Hepatocyte (in vitro differentiated cells): ENCODE results near the gene TNFRSF4. TPM values are rescaled to one million over a fixed set of nuclear protein-coding genes. Genes with fewer than 3 reads are reported as not detected.

Experiments used
- DNase-seq: peaks from one replicate; pipeline ENCODE4 v3.0.0-alpha.2; 2016; ENCODE audit warnings: low spot score
- H2AFZ ChIP-seq: fragments of 200-600 bp; sonication (generic); 2 replicates; pipeline ENCODE4 v1.6.0; 2016; ENCODE audit warnings: antibody characterized with exemption, mild to moderate bottlenecking
- H3K27ac ChIP-seq: fragments of 200-600 bp; sonication (generic); 2 replicates; pipeline ENCODE4 v1.5.1; 2016; ENCODE audit warnings: mild to moderate bottlenecking
- H3K27me3 ChIP-seq: fragments of 200-600 bp; sonication (generic); 2 replicates; pipeline ENCODE4 v1.6.1; 2016
- H3K36me3 ChIP-seq: fragments of 200-600 bp; sonication (generic); replicated peaks from 2 replicates; pipeline ENCODE4 v1.5.1; 2016; ENCODE audit warnings: low read depth; ENCODE audit not compliant: insufficient read depth
- H3K4me1 ChIP-seq: fragments of 200-600 bp; sonication (generic); 2 replicates; pipeline ENCODE4 v1.5.1; 2016; ENCODE audit warnings: mild to moderate bottlenecking, moderate library complexity; ENCODE audit not compliant: insufficient read depth
- H3K4me2 ChIP-seq: fragments of 200-600 bp; sonication (generic); 2 replicates; pipeline ENCODE4 v1.6.0; 2016
- H3K4me3 ChIP-seq: fragments of 200-600 bp; sonication (generic); 2 replicates; pipeline ENCODE4 v1.5.1; 2016; ENCODE audit warnings: mild to moderate bottlenecking
- H3K79me2 ChIP-seq: fragments of 200-600 bp; sonication (generic); 2 replicates; pipeline ENCODE4 v1.6.0; 2017; ENCODE audit warnings: mild to moderate bottlenecking
- H3K9me2 ChIP-seq: fragments of 200-600 bp; sonication (generic); replicated peaks from 2 replicates; pipeline ENCODE4 v1.6.0; 2017; ENCODE audit warnings: mild to moderate bottlenecking; ENCODE audit not compliant: insufficient read depth
- H3K9me3 ChIP-seq: fragments of 200-600 bp; sonication (generic); 2 replicates; pipeline ENCODE4 v1.5.1; 2016; ENCODE audit warnings: low read depth, mild to moderate bottlenecking
- H4K20me1 ChIP-seq: fragments of 200-600 bp; sonication (generic); 2 replicates; pipeline ENCODE4 v1.6.0; 2016; ENCODE audit warnings: mild to moderate bottlenecking; ENCODE audit not compliant: insufficient read depth, poor library complexity, severe bottlenecking
- EZH2 ChIP-seq: fragments of 200-600 bp; sonication (generic); IDR thresholded peaks from 2 replicates; pipeline ENCODE4 v1.6.1; 2016; ENCODE audit warnings: antibody characterized with exemption, mild to moderate bottlenecking, borderline replicate concordance
- EZH2phosphoT487 ChIP-seq: fragments of 200-600 bp; sonication (generic); IDR thresholded peaks from one replicate; pipeline ENCODE4 v1.6.1; 2018; ENCODE audit warnings: antibody characterized with exemption, mild to moderate bottlenecking, low read depth, moderate library complexity; ENCODE audit not compliant: unreplicated experiment, severe bottlenecking
- WGBS: methylation state at CpG from one replicate; pipeline ENCODE4 v1.1.6; 2016; ENCODE audit warnings: low lambda C conversion rate; ENCODE audit errors: missing lambda C conversion rate; 5-methylcytosine and 5-hydroxymethylcytosine counted together
- polyA plus RNA-seq: library from polyadenylated mRNA; unstranded; fragments of >200 nt; fragmentation: Nextera tagmentation; extraction: Ambion mirVana; gene quantifications from 2 replicates; pipeline ENCODE4 v1.2.1, GENCODE V29; 2016
- total RNA-seq: library from RNA; depleted of rRNA; stranded (reverse); fragments of >200 nt; gene quantifications from 2 replicates; pipeline ENCODE4 v1.2.3, GENCODE V29; 2014
- TF ChIP-seq, protein P1 (sequence below): fragments of 200-600 bp; sonication (generic); IDR thresholded peaks from 2 replicates; pipeline ENCODE4 v1.5.1; 2016; ENCODE audit warnings: antibody characterized with exemption, mild to moderate bottlenecking; ENCODE audit not compliant: poor library complexity

The TNFRSF4 gene
- total and polyA plus RNA-seq, 2 experiments from 2014 or later: not detected

DNA sequence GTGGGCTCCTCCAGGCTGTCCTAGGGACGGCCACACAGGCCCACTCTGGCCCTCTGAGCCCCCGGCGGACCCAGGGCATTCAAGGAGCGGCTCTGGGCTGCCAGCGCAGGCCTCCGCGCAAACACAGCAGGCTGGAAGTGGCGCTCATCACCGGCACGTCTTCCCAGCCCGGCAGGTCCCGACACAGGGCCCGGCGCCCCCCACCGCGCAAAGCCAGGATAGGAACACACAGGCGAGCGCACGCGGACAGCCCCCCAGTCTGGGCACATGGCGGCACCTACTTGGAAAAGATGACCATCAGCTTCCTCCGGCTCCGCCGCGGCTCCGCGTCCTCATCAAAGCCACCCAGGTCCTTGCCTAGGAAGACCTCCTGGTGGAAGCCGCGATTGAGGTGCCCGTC is 14.2 kb upstream of the TNFRSF4 start:
- Histone ChIP-seq H3K9me3 (no peaks in the 10 kb centered on the region), H4K20me1 (peaks cover 44% of the 10 kb centered on the region), H3K4me3 (no peak overlapping the region), H3K79me2 (peaks cover 69% of the 10 kb centered on the region), H2AFZ (no peak overlapping the region), H3K27me3 (no peaks in the 10 kb centered on the region), H3K4me2 (no peak overlapping the region), H3K4me1 (peaks cover 18% of the 10 kb centered on the region), H3K36me3 (no peaks in the 10 kb centered on the region), H3K9me2 (no peaks in the 10 kb centered on the region), H3K27ac (no peak overlapping the region)
- WGBS: 96% methylated on average over 30 of the region's 30 CpGs
- TF ChIP-seq EZH2 (no peak), EZH2phosphoT487 (no peak)
- TF ChIP-seq, protein P1, sequence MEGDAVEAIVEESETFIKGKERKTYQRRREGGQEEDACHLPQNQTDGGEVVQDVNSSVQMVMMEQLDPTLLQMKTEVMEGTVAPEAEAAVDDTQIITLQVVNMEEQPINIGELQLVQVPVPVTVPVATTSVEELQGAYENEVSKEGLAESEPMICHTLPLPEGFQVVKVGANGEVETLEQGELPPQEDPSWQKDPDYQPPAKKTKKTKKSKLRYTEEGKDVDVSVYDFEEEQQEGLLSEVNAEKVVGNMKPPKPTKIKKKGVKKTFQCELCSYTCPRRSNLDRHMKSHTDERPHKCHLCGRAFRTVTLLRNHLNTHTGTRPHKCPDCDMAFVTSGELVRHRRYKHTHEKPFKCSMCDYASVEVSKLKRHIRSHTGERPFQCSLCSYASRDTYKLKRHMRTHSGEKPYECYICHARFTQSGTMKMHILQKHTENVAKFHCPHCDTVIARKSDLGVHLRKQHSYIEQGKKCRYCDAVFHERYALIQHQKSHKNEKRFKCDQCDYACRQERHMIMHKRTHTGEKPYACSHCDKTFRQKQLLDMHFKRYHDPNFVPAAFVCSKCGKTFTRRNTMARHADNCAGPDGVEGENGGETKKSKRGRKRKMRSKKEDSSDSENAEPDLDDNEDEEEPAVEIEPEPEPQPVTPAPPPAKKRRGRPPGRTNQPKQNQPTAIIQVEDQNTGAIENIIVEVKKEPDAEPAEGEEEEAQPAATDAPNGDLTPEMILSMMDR: no peak
- no peak for DNase-seq

DNA sequence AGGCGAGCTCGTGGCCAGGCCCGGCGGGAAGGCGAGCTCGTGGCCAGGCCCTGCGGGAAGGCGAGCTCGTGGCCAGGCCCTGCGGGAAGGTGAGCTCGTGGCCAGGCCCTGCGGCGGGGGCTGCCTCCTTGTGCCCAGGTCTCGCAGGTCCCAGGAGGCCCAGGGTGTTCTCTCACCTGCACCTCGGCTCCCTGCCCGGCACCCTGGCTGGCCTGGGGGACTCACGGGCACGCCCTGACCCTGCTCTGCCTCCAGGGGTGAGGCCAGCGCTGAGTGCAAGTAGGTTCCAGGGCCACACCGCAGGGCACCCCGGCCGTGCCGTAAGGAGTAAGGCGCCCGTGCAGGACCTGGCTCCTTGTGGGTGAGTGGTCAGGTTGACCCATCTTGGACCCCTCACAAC is 13.4 kb upstream of the TNFRSF4 start:
- DNase-seq: no peak
- Histone ChIP-seq H3K27ac (no peak overlapping the region), H3K36me3 (no peaks in the 10 kb centered on the region), H3K4me1 (peaks cover 12% of the 10 kb centered on the region), H3K9me2 (no peaks in the 10 kb centered on the region), H3K4me3 (no peak overlapping the region), H4K20me1 (peaks cover 44% of the 10 kb centered on the region), H2AFZ (no peak overlapping the region), H3K9me3 (no peaks in the 10 kb centered on the region), H3K27me3 (no peaks in the 10 kb centered on the region), H3K79me2 (peaks cover 64% of the 10 kb centered on the region), H3K4me2 (no peak overlapping the region)
- TF ChIP-seq EZH2phosphoT487 (no peak), EZH2 (no peak)
- TF ChIP-seq, protein P1: no peak
- 97% methylated on average over 25 of the region's 25 CpGs for WGBS

DNA sequence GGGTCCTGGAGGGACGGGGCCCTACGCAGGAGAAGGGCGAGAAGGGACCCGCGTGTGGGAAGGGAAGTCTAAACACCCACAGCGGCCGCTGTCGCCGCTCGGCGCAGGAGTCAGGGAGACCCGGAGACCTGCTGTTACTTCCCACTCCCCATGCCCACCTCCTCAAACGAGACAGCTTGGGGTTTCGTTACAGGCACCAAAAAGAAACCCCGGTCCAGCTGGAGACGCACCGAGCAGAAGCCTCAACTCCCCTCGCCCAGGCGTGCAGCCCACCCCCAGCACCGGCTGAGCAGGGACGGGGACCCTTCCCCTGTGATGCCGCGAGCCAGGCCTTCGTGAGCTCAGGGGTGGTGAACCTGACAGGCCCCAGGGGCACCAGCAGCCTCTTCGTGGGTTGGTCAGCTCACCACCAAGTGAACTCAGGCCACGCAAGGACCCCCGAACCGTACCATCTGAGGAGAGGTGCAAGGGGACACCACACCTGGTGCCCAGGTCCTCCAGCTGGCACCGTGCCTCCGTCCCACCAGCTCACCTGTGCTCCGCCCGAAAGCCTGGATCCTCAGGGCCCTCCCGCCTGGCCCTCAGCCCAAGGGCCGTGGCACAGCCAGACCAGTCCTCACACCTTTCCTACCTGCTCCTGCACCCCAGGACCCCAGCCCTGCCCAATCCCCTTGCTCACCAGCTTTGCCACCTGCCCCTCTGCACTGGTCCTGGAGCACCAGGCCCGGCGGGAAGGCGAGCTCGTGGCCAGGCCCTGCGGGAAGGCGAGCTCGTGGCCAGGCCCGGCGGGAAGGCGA is 12.8 kb upstream of the TNFRSF4 start:
- no peak overlapping the region for H3K4me3 ChIP-seq
- WGBS: 98% methylated on average over 39 of the region's 44 CpGs
- H2AFZ ChIP-seq: no peak overlapping the region
- H4K20me1 ChIP-seq: peaks cover 44% of the 10 kb centered on the region
- DNase-seq: no peak
- no peaks in the 10 kb centered on the region for H3K27me3 ChIP-seq
- no peaks in the 10 kb centered on the region for H3K9me2 ChIP-seq
- no peak overlapping the region for H3K4me2 ChIP-seq
- peaks cover 12% of the 10 kb centered on the region for H3K4me1 ChIP-seq
- no peaks in the 10 kb centered on the region for H3K36me3 ChIP-seq
- H3K9me3 ChIP-seq: no peaks in the 10 kb centered on the region
- peaks cover 64% of the 10 kb centered on the region for H3K79me2 ChIP-seq
- TF ChIP-seq, protein P1: no peak
- TF ChIP-seq EZH2 (no peak), EZH2phosphoT487 (no peak)
- no peak overlapping the region for H3K27ac ChIP-seq
